ENCODE results near the gene TEX2.
"Not testable (repeated sequence)": the region's sequence is repeated elsewhere in the genome, so short reads cannot be mapped to it uniquely, and the experiment has no call there.

TEX2 gene

GRCh38 chr17:64134216-64134970 lies 128.7 kb downstream of the TEX2 start:
- DNase-seq: no peak

- DNase-seq: no peak
Measured at GRCh38 chr17:64133546-64134215, 129.4 kb downstream of the TEX2 start.

- no peak for DNase-seq
Measured at GRCh38 chr17:64131606-64132270, 131.3 kb downstream of the TEX2 start.

GRCh38 chr17:64130559-64131001 lies 132.5 kb downstream of the TEX2 start:
- no peak for DNase-seq

- peak; percentile 44 for DNase-seq
Measured at GRCh38 chr17:64129765-64130558, 133.1 kb downstream of the TEX2 start, which contains the start of gene ERN1. ERN1 (minus strand) TSS chr17:64130144; CDS start chr17:64130029, 115 bp downstream.

GRCh38 chr17:64129515-64129764 lies 133.6 kb downstream of the TEX2 start:
- no peak for DNase-seq

GRCh38 chr17:64128787-64129514 lies 134.1 kb downstream of the TEX2 start:
- DNase-seq: no peak

- DNase-seq: no peak
Measured at GRCh38 chr17:64126918-64127317, 136.1 kb downstream of the TEX2 start.

- DNase-seq: no peak
Measured at GRCh38 chr17:64125937-64126336, 137.1 kb downstream of the TEX2 start.

- DNase-seq: no peak
Measured at GRCh38 chr17:64124609-64125008, 138.5 kb downstream of the TEX2 start.

- no peak for DNase-seq
Measured at GRCh38 chr17:64123114-64123513, 139.9 kb downstream of the TEX2 start.

- DNase-seq: not testable (repeated sequence)
Measured at GRCh38 chr17:64120972-64121786, 141.9 kb downstream of the TEX2 start.

- no peak for DNase-seq
Measured at GRCh38 chr17:64120159-64120810, 142.8 kb downstream of the TEX2 start.

- DNase-seq: no peak
Measured at GRCh38 chr17:64117981-64118979, 144.8 kb downstream of the TEX2 start.

GRCh38 chr17:64115822-64116534 lies 147.1 kb downstream of the TEX2 start:
- no peak for DNase-seq

GRCh38 chr17:64115043-64115698 lies 147.9 kb downstream of the TEX2 start:
- no peak for DNase-seq

- no peak for DNase-seq
Measured at GRCh38 chr17:64113006-64113405, 150.1 kb downstream of the TEX2 start.

GRCh38 chr17:64111831-64112230 lies 151.2 kb downstream of the TEX2 start:
- DNase-seq: no peak
